ENCODE data around the gene SLX4IP. TPM values are rescaled to one million over a fixed set of nuclear protein-coding genes. Genes with fewer than 3 reads are reported as not detected.

The SLX4IP gene
- total RNA-seq, 1 donor: 4.0 TPM

GRCh38 chr20:10595985-10596384 lies 160.9 kb downstream of the SLX4IP start:
- Histone ChIP-seq H3K27ac (ENCODE audit: low read depth, low read length) (peak overlapping the region; percentile 74), H3K79me2 (ENCODE audit: insufficient read depth, low read length) (no peaks in the 10 kb centered on the region), H4K20me1 (ENCODE audit: insufficient read depth, low read length) (no peaks in the 10 kb centered on the region), H3K36me3 (ENCODE audit: insufficient read depth, low read length) (no peaks in the 10 kb centered on the region), H2AFZ (ENCODE audit: low read length) (no peak overlapping the region), H3K27me3 (ENCODE audit: insufficient read depth, low read length) (no peaks in the 10 kb centered on the region), H3K9me3 (ENCODE audit: low read depth, low read length) (no peaks in the 10 kb centered on the region), H3K4me1 (ENCODE audit: insufficient read depth, low read length) (peaks cover 38% of the 10 kb centered on the region), H3K4me3 (ENCODE audit: insufficient read depth, low read length) (no peak overlapping the region), H3K4me2 (ENCODE audit: insufficient read depth, low read length) (no peak overlapping the region)
- no peak for DNase-seq (ENCODE audit: insufficient read length, low spot score, missing footprints)
- TF ChIP-seq, protein P1, sequence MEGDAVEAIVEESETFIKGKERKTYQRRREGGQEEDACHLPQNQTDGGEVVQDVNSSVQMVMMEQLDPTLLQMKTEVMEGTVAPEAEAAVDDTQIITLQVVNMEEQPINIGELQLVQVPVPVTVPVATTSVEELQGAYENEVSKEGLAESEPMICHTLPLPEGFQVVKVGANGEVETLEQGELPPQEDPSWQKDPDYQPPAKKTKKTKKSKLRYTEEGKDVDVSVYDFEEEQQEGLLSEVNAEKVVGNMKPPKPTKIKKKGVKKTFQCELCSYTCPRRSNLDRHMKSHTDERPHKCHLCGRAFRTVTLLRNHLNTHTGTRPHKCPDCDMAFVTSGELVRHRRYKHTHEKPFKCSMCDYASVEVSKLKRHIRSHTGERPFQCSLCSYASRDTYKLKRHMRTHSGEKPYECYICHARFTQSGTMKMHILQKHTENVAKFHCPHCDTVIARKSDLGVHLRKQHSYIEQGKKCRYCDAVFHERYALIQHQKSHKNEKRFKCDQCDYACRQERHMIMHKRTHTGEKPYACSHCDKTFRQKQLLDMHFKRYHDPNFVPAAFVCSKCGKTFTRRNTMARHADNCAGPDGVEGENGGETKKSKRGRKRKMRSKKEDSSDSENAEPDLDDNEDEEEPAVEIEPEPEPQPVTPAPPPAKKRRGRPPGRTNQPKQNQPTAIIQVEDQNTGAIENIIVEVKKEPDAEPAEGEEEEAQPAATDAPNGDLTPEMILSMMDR (IDR thresholded peaks at IDR 0.05; ENCODE audit: extremely low read depth, low read depth, low read length): no peak

DNA sequence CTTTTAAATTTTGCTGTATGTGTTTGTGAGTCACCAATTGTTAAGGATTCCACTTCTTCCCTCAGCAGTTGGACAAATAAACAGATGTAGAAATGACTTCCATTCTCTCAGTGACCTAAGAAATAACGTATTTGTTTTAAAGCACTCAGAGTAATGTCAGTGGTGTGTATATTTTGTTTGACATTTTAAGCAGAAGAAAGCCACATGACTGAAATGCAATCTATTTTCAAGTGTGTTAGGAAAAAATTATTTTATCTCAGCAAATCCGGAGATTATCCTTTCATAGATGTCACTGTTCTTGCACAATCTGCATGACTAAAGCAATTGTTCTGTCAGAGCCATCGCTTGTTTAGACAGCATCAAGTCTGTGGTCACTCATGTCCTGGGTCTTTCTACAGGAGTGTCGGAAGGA lies 161.6 kb downstream of the SLX4IP start:
- H3K4me2 ChIP-seq (ENCODE audit: insufficient read depth, low read length): peak overlapping the region; percentile 42
- TF ChIP-seq, protein P1 (IDR thresholded peaks at IDR 0.05; ENCODE audit: extremely low read depth, low read depth, low read length): no peak
- H3K79me2 ChIP-seq (ENCODE audit: insufficient read depth, low read length): no peaks in the 10 kb centered on the region
- H3K27ac ChIP-seq (ENCODE audit: low read depth, low read length): peak overlapping the region; percentile 74
- H3K4me1 ChIP-seq (ENCODE audit: insufficient read depth, low read length): peaks cover 30% of the 10 kb centered on the region
- H3K9me3 ChIP-seq (ENCODE audit: low read depth, low read length): no peaks in the 10 kb centered on the region
- H3K4me3 ChIP-seq (ENCODE audit: insufficient read depth, low read length): no peak overlapping the region
- no peaks in the 10 kb centered on the region for H4K20me1 ChIP-seq (ENCODE audit: insufficient read depth, low read length)
- H2AFZ ChIP-seq (ENCODE audit: low read length): no peak overlapping the region
- DNase-seq (ENCODE audit: insufficient read length, low spot score, missing footprints): no peak
- H3K36me3 ChIP-seq (ENCODE audit: insufficient read depth, low read length): no peaks in the 10 kb centered on the region
- H3K27me3 ChIP-seq (ENCODE audit: insufficient read depth, low read length): no peaks in the 10 kb centered on the region

DNA sequence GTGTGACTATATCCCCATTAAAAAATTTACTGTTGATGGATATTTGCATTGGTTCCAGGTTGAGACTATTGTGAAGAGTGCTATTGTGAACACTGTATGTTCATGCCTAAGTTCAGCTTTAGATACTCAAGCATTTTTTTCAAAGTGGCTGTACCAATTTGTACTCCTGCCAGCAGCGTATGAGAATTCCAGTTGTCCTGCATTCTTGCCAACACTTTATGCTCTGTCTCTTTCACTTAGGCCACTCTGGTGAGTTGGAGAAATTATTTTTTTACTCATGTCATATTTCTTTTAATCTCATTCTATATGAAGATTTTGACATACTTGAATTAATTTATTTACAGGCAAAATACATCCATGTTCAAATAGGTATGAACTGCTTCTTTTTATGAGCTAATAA lies 162.5 kb downstream of the SLX4IP start:
- peaks cover 28% of the 10 kb centered on the region for H3K4me1 ChIP-seq (ENCODE audit: insufficient read depth, low read length)
- TF ChIP-seq, protein P1 (IDR thresholded peaks at IDR 0.05; ENCODE audit: extremely low read depth, low read depth, low read length): no peak
- no peak overlapping the region for H3K4me2 ChIP-seq (ENCODE audit: insufficient read depth, low read length)
- no peaks in the 10 kb centered on the region for H3K36me3 ChIP-seq (ENCODE audit: insufficient read depth, low read length)
- H2AFZ ChIP-seq (ENCODE audit: low read length): no peak overlapping the region
- no peaks in the 10 kb centered on the region for H4K20me1 ChIP-seq (ENCODE audit: insufficient read depth, low read length)
- DNase-seq (ENCODE audit: insufficient read length, low spot score, missing footprints): no peak
- no peak overlapping the region for H3K4me3 ChIP-seq (ENCODE audit: insufficient read depth, low read length)
- H3K27ac ChIP-seq (ENCODE audit: low read depth, low read length): peak overlapping the region; percentile 74
- no peaks in the 10 kb centered on the region for H3K27me3 ChIP-seq (ENCODE audit: insufficient read depth, low read length)
- H3K79me2 ChIP-seq (ENCODE audit: insufficient read depth, low read length): no peaks in the 10 kb centered on the region
- no peaks in the 10 kb centered on the region for H3K9me3 ChIP-seq (ENCODE audit: low read depth, low read length)

GRCh38 chr20:10602221-10602871 lies 167.2 kb downstream of the SLX4IP start:
- no peaks in the 10 kb centered on the region for H3K79me2 ChIP-seq (ENCODE audit: insufficient read depth, low read length)
- no peak overlapping the region for H2AFZ ChIP-seq (ENCODE audit: low read length)
- no peak overlapping the region for H3K4me2 ChIP-seq (ENCODE audit: insufficient read depth, low read length)
- peaks cover 41% of the 10 kb centered on the region for H3K4me1 ChIP-seq (ENCODE audit: insufficient read depth, low read length)
- no peak for DNase-seq (ENCODE audit: insufficient read length, low spot score, missing footprints)
- TF ChIP-seq, protein P1 (IDR thresholded peaks at IDR 0.05; ENCODE audit: extremely low read depth, low read depth, low read length): no peak
- no peaks in the 10 kb centered on the region for H3K36me3 ChIP-seq (ENCODE audit: insufficient read depth, low read length)
- H4K20me1 ChIP-seq (ENCODE audit: insufficient read depth, low read length): no peaks in the 10 kb centered on the region
- H3K27me3 ChIP-seq (ENCODE audit: insufficient read depth, low read length): no peaks in the 10 kb centered on the region
- no peaks in the 10 kb centered on the region for H3K9me3 ChIP-seq (ENCODE audit: low read depth, low read length)
- peak overlapping the region; percentile 82 for H3K27ac ChIP-seq (ENCODE audit: low read depth, low read length)
- no peak overlapping the region for H3K4me3 ChIP-seq (ENCODE audit: insufficient read depth, low read length)
